Left ventricle myocardium inferior (tissue), 1 donor: Measurements from ENCODE around the gene PRG2. TPM values are rescaled to one million over a fixed set of nuclear protein-coding genes. Genes with fewer than 3 reads are reported as not detected.

Source experiments
- DNase-seq: peaks from one replicate; pipeline ENCODE4 v3.0.0-alpha.2; 2020
- H3K27ac ChIP-seq: fragments of 200-600 bp; replicated peaks from 2 replicates; pipeline ENCODE4 v1.8.0; 2021
- H3K27me3 ChIP-seq: fragments of 200-600 bp; 2 replicates; pipeline ENCODE4 v1.8.0; 2021; ENCODE audit warnings: low read depth
- H3K36me3 ChIP-seq: fragments of 200-600 bp; 2 replicates; pipeline ENCODE4 v1.8.0; 2021
- H3K4me1 ChIP-seq: fragments of 200-600 bp; 2 replicates; pipeline ENCODE4 v1.8.0; 2021
- H3K4me3 ChIP-seq: fragments of 200-600 bp; 2 replicates; pipeline ENCODE4 v1.8.0; 2021; ENCODE audit warnings: mild to moderate bottlenecking, moderate library complexity
- H3K9me3 ChIP-seq: fragments of 200-600 bp; replicated peaks from 2 replicates; pipeline ENCODE4 v1.8.0; 2021
- CTCF ChIP-seq: fragments of 200-600 bp; IDR thresholded peaks from 2 replicates; pipeline ENCODE4 v1.8.0; 2021; ENCODE audit warnings: antibody characterized with exemption, mild to moderate bottlenecking, borderline replicate concordance
- intact Hi-C: fragments of 100-400 bp; cut with micrococcal nuclease; formaldehyde crosslinking; loops from one replicate; pipeline ENCODE4 v1.11.0; 2022
- total RNA-seq: library from RNA; stranded (reverse); fragmentation: NEBNext Ultra II Directional; extraction: Animal tissue kit (Norgen Biotek cat#: 25700); gene quantifications from one replicate; pipeline ENCODE4 v1.2.1, GENCODE V29; 2021
- donor health status: DM: no; HTN: yes; CAD: no; lungs with severe emphysema.

PRG2 gene
- total RNA-seq, 1 donor from 2014 or later, result not detected

DNA sequence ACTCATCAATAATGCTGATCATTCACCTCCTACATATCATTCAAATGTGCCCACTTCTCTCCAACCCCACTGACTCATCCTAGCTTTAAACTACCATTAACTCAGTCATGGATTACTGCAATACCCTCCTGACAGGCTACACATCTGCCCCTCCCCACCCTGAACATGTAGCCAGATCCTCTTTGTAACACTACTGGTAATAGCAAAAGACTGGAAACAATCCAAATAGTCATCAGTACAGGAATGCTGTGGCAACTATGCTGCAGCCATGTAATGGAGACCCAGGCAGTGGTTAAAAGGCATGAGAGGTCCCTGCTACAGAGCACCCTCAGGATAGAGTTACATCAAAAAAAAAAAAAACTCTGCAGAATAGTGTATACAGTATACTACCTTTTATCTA lies 19.8 kb upstream of the PRG2 start:
- intact Hi-C loops, result no loop called here
- peaks cover 51% of the 10 kb centered on the region for H3K4me1 ChIP-seq
- no peak overlapping the region for H3K4me3 ChIP-seq
- H3K27ac ChIP-seq, result no peak overlapping the region
- peaks cover 77% of the 10 kb centered on the region for H3K36me3 ChIP-seq
- H3K9me3 ChIP-seq, result no peaks in the 10 kb centered on the region
- TF ChIP-seq CTCF, result no peak
- no peak for DNase-seq
- H3K27me3 ChIP-seq, result no peaks in the 10 kb centered on the region

GRCh38 chr11:57409321-57410100 lies 19.1 kb upstream of the PRG2 start:
- no peaks in the 10 kb centered on the region for H3K9me3 ChIP-seq
- no peak for DNase-seq
- H3K4me1 ChIP-seq, result peaks cover 55% of the 10 kb centered on the region
- peak overlapping the region; percentile 79 for H3K27ac ChIP-seq
- intact Hi-C loops, result no loop called here
- H3K4me3 ChIP-seq, result no peak overlapping the region
- peaks cover 69% of the 10 kb centered on the region for H3K36me3 ChIP-seq
- no peaks in the 10 kb centered on the region for H3K27me3 ChIP-seq
- no peak for TF ChIP-seq CTCF

- no peak overlapping the region for H3K4me3 ChIP-seq
- H3K27ac ChIP-seq, result peak overlapping the region; percentile 79
- peaks cover 61% of the 10 kb centered on the region for H3K36me3 ChIP-seq
- TF ChIP-seq CTCF, result no peak
- peaks cover 55% of the 10 kb centered on the region for H3K4me1 ChIP-seq
- DNase-seq, result no peak
- H3K27me3 ChIP-seq, result no peaks in the 10 kb centered on the region
- no peaks in the 10 kb centered on the region for H3K9me3 ChIP-seq
- intact Hi-C loops, result no loop called here
Measured at GRCh38 chr11:57408771-57409170, 18.3 kb upstream of the PRG2 start.

DNA sequence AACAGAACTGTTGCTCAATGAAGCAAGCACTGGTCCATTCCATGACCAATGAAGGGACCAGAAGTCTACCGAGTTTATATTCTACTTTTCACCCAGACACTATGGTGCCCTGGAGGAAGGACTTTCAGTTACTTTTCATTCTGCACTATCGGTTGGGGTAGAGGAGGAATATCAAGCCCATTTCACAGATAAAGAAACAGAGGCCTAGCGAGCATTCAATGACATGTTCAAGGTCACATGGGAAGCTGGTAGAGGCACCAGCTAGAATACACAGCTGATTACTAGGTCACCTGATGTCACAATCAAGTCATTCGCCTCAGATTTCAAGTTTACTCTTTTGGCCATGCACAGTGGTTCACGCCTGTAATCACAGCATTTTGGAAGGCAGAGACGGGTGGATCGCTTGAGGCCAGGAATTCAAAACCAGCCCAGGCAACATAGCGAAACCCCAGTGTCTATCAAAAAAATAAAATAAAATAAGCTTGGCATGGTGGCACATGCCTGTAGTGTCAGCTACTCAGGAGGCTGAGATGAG lies 17.6 kb upstream of the PRG2 start:
- intact Hi-C loops, result no loop called here
- DNase-seq, result no peak
- Histone ChIP-seq H3K27me3 (no peaks in the 10 kb centered on the region), H3K27ac (peak overlapping the region; percentile 79), H3K36me3 (peaks cover 54% of the 10 kb centered on the region), H3K4me1 (peaks cover 48% of the 10 kb centered on the region), H3K4me3 (no peak overlapping the region), H3K9me3 (no peaks in the 10 kb centered on the region)
- TF ChIP-seq CTCF, result no peak

DNA sequence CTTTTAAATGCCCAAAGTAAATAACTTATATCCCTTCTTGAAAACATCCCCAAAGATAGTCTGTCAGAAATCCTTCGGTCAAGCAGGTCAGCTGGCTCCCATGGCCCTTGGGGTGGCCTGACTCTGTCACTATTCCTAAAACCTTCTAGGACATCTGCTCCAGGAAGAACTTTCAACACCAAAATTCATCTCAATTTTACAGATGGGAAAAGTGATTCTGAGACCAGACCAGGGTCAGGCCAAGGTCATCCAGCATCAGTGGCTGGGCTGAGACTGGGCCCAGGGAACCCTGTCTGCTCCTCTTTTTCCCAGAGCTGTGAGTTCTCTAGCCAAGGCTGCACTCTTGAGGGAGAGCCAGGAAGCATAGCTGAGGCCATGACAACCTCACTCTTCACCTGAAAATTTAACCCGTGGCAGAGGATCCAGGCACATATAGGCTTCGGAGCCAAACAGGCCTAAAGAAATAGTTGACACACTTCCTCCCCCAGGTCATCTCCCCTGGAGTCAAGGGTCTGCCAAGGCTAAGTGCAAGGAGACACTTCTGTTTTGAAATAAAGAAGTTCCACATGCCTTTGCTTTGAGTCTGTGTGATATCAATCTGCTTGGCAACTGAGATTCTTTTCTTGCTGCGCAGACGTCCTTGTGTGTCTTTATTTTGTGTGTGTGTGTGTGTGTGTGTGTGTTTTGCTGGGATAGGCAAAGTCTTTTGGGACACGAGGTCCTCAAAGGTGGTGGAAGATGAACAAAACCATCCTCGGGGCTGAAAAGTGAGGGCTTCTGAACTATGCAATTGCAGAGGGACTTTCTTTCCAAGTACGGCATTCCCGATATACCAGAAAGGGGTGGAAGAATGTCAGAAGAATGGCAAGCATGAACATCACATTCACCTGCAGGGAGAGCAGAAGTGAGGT lies 16.8 kb upstream of the PRG2 start:
- peak overlapping the region; percentile 79 for H3K27ac ChIP-seq
- intact Hi-C loops, result no loop called here

More for the DNA sequence above, 16.8 kb upstream of the PRG2 start:
- Histone ChIP-seq H3K27me3 (no peaks in the 10 kb centered on the region), H3K9me3 (no peaks in the 10 kb centered on the region), H3K36me3 (peaks cover 50% of the 10 kb centered on the region), H3K4me1 (peaks cover 40% of the 10 kb centered on the region), H3K4me3 (no peak overlapping the region)
- no peak for TF ChIP-seq CTCF
- peak; percentile 31 for DNase-seq
